ENCODE measurements around the gene FBXL20.

FBXL20 gene

DNA sequence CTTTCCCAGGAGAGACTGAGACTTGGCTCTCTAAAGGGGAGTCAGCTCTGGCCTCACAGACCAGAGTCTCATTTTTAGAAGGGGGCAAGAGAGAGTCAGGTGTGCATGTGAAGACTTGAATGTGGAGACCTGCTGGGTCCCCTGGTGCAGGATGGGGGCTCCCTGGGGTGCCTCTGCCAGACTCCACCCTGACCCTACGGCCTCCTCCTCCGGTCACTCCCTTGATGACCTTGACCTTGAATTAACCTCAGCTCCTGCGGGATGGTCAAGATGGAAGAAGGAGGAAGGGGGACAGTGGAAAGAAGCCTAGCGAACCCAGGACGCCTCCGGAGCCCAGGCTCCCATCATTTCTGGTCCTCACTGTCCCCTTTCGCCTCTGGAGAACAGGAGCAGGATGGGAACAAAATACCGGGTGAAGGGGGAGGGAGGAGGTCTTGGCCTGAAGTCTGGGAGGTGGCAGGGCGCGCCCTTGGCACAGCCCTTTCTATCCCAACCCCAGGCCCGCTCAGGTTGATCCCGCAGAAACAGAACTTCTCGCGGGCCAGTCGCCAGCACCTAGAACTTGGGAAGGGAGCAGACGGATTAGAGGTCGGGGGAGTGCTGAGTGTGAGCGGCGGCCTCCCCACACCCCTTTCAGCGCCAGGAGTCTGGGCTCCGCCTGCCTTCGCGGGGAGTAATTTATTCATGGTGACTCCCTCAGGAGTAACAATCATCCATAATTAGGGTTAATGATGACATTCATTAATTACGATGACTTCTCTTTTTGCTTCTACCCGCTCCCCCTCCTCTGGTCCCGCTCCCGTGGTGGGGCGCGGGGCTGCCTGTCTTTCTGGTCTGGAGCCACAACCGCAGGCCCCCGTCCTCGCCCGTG, 177.3 kb downstream of the FBXL20 start:
- no peak for DNase-seq

DNA sequence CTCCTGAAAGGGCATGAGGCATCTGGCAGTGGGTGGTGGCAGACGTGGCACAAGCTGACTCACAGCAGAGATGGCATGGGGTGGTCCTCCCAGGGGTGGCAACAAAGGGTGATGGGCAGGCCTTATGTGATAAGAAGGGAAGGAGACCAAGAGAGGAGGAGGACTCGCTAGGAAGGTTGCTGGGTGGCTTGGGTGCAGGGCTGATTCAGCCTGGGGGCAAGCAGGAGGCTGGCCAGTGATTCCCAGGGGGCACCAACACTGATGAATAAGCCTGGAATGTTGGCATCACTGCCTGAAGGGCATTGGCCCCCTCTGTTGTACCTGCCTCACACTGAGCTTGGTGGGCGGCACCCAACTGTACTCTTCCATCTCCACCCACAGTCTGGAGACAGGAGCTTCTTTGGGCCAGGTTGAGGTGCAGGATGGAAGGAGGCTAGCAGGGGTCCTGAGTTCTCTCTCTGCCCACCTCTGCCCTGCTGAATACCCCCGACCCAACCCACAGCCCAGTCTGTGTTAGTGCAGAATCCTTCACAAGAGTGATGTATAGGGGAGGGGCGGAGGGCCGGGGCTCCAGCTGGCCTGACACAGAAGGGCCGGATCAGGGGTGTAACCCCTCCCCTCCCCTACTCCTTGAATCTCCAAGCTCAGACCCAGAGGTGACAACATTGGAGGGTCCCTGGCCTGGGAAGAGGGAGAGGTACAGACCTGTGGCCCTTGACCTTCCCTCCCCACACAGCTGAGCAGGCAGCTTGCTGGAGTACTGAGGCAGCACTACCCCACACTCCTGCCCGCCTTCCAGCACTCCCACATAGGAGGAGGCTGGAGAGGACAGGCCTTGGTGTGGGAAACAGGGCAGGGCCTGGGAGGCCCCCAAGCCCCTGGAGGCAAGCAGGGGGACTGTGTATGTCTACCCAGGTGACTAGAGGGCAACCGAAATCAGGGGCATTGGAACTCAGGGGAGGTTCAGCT, 178.3 kb downstream of the FBXL20 start:
- no peak for DNase-seq

- no peak for DNase-seq
These were observed 179.3 kb downstream of the FBXL20 start for GRCh38 chr17:39222151-39222550.

DNA sequence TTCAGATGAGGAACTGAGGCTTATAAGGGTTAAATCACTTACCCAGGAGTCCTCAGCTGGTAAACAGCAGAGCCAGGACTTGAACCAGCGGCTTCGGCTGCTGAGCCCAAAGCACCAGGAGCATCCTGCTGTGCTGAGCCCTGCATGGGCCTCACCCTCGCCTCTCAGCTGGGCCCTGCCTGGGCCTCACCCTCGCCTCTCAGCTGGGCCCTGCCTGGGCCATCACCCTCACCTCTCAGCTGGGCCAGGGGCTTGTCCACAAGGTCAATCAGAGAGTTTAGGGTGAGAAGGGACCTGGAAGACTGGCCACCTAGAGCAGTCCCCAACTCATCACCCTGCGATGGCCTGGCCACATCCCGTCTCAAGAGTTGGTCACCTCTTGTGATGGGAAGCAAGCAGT, 179.9 kb downstream of the FBXL20 start:
- DNase-seq, result no peak

- DNase-seq, result no peak
These were observed 181.7 kb downstream of the FBXL20 start for GRCh38 chr17:39219647-39220154.

- DNase-seq, result no peak
These were observed 182.5 kb downstream of the FBXL20 start for GRCh38 chr17:39218906-39219305.

DNA sequence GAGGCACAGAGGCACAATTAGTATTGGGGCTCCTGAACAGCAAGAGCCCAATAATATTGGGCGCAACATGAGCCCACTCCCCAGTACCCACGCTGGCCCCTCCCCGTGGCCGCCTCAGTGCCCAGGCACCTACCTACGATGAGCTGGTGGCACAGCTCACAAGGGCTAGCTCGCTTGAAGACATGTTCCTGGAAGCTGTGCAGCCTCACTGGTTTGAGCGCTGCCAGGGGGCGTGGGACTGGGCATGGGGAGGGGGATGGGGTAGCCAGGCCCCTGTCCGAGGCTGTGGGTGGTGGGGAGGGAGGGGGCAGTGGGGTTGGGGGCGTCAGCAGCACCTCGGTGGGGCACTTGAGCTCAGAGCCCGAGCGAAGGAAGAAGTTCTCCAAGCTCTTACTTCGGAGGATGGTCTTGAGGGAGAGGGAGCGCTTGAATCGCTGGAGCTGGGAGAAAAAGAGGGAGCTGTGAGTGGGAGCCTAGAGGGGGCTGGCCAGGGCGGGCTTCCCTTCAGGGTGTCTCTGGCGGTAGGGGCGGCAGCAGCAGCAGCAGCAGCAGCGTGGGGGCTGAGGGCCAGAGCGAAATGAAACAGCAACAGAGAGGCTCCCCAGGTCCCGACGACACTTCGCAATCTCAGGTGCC, 183.6 kb downstream of the FBXL20 start:
- DNase-seq, result no peak

DNA sequence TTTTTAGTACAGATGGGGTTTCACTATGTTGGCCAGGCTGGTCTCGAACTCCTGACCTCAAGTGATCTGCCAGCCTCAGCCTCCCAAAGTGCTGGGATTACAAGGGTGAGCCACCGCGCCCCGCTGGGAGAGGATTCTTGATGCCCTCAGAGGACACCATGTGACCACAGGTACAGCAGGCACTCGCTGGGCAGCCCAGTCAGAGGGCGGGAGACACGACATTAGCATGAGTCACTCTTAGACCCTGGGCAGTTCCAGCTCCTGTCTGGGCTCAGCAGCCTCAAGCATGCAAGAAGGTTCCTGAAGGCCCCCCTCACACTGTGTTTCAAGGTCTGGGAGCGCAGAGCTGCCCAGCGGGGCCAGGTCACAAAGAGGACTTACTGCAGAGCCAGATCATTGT, 187.6 kb downstream of the FBXL20 start:
- DNase-seq, result no peak

DNA sequence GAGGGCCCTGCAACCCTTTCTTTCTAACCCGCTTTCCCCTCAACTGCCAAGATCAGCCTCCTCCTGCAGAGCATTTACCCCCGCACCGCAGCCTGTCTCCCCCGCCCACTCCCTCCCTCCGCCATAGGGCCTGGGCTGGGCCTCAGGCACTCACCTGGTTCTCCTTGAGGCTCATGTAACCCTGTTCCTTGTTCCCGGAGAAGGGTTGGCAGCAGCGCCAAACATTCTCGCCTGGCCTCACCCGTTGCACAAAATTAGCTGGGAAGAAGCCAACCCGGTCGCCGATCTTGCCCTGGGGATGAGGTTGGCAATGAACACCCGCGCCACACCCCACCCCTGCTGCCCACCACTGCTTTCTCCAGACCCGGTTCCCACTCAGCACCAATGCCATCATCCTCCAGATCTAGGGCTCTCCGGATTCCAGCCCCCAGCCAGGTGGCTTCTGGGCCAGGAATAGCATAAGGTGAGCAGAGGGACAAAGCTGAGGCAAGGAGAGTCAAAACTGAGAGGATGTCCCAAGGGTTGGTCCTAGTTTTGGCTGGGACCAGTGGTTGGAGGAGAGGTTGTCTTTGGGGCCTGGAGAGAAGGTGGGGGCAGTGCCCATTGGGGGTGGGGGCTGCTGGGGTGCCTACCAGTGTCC, 188.5 kb downstream of the FBXL20 start:
- no peak for DNase-seq

GRCh38 chr17:39212195-39212810, 189.1 kb downstream of the FBXL20 start:
- DNase-seq, result no peak

- no peak for DNase-seq
These were observed 191.4 kb downstream of the FBXL20 start for GRCh38 chr17:39210093-39210434.

- no peak for DNase-seq
These were observed 191.9 kb downstream of the FBXL20 start for GRCh38 chr17:39209317-39210092.

- DNase-seq, result no peak
These were observed 192.5 kb downstream of the FBXL20 start for GRCh38 chr17:39208893-39209292.

DNA sequence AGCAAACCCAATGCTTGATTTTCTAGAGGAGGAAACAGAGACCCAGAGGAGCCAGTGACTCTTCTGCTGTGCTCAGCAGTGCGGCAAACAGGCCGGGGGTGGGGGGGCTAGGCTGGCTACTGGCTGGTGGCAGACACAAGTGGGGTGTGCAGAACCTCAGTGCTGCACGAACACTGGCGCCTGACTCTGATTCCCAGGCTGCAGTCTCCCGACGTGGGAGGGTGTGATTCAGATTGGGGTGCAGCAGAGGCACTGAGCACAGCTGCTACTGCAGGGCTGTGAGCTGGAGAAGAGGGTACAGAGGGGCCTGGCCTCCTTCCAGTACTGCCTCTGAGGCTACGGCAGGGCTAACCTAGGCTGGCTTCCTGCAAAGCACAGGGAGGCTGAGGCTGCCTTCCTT, 193.3 kb downstream of the FBXL20 start:
- no peak for DNase-seq

DNA sequence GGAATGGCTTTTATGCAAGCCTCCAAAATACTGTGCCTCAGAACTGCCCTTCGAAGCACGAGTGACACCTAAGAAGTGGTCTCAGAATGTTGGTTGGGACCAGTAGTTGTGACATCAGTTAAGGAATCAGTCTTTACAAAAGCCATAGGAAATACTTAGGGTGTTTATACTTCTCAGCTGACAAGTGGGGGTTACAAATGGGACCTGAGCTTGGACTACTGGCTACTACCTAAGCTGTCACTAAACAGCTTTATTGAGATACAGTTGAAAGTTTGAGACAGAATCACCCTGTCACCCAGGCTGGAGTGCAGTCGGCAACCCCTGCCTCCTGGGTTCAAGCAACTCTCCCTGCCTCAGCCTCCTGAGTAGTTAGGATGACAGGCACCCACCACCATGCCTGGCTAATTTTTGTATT, 196.3 kb downstream of the FBXL20 start:
- DNase-seq, result no peak

DNA sequence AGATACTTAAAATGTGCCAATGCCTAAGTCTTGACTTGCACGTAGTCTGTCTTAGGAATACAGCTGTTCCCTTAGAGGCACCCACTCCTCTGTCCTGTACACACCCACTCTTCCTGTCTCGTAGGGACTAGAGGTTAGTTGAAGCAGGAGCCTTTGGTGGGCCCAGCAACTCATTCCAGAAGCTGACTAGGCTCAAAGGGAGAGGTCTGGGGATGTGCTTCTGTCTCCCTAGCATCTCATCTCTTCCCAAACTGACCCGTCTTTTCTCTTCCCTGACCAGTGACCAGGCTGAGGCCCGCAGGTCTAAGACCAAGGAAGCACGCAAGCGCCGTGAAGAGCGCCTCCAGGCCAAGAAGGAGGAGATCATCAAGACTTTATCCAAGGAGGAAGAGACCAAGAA, 197.2 kb downstream of the FBXL20 start:
- no peak for DNase-seq

Measured in NCI-H1092 (cell line).